ENCODE data around the gene KDR. TPM values are rescaled to one million over a fixed set of nuclear protein-coding genes. Genes with fewer than 3 reads are reported as not detected.

Gene KDR
- total RNA-seq, 2 experiments from 2014 or later = not detected

DNA sequence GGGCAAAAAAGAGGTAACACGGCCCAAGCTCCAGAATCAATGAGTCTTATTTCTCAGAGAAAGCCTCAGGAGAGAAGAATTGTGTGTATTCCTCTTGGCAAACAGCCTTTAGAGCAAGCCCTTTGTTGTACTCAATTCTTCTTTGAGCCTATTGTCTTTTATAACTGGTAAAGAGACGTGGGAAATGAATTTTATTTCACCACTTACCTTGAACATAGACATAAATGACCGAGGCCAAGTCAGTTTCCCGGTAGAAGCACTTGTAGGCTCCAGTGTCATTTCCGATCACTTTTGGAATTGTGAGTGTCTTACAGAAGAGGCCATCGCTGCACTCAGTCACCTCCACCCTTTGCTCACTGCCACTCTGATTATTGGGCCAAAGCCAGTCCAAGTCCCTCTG, 7.0 kb downstream of the KDR start:
- no peak overlapping the region for H3K4me3 ChIP-seq (ENCODE audit: low read depth, low read length, poor library complexity, severe bottlenecking)
- DNase-seq (ENCODE audit: low spot score) = no peak
- no peaks in the 10 kb centered on the region for H3K79me2 ChIP-seq (ENCODE audit: insufficient read depth, low read depth, low read length)
- no TSS peak for BruUV-seq (replicated peaks)
- TF ChIP-seq, protein P1, sequence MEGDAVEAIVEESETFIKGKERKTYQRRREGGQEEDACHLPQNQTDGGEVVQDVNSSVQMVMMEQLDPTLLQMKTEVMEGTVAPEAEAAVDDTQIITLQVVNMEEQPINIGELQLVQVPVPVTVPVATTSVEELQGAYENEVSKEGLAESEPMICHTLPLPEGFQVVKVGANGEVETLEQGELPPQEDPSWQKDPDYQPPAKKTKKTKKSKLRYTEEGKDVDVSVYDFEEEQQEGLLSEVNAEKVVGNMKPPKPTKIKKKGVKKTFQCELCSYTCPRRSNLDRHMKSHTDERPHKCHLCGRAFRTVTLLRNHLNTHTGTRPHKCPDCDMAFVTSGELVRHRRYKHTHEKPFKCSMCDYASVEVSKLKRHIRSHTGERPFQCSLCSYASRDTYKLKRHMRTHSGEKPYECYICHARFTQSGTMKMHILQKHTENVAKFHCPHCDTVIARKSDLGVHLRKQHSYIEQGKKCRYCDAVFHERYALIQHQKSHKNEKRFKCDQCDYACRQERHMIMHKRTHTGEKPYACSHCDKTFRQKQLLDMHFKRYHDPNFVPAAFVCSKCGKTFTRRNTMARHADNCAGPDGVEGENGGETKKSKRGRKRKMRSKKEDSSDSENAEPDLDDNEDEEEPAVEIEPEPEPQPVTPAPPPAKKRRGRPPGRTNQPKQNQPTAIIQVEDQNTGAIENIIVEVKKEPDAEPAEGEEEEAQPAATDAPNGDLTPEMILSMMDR (conservative IDR thresholded peaks at IDR 0.05; ENCODE audit: low read length) = no peak
- TF ChIP-seq EZH2phosphoT487 (IDR thresholded peaks at IDR 0.05; ENCODE audit: borderline replicate concordance, low read depth, low read length) = no peak
- no peaks in the 10 kb centered on the region for H4K20me1 ChIP-seq (ENCODE audit: insufficient read depth, low read length)
- ChIA-PET CTCF (ENCODE audit: unreplicated experiment) (no interaction called here), POLR2A (no interaction called here)
- no peak overlapping the region for H3K27ac ChIP-seq (ENCODE audit: low read depth, low read length, poor library complexity, severe bottlenecking)
- H2AFZ ChIP-seq (ENCODE audit: low read length) = no peak overlapping the region
- H3K36me3 ChIP-seq (ENCODE audit: insufficient read depth, low read length) = no peaks in the 10 kb centered on the region
- H3K4me2 ChIP-seq (ENCODE audit: low read length) = no peak overlapping the region
- H3K9me3 ChIP-seq (ENCODE audit: low read length) = no peaks in the 10 kb centered on the region
- intact Hi-C loops (cut with micrococcal nuclease; ENCODE audit: unreplicated experiment) = no loop called here
- H3K9me2 ChIP-seq (ENCODE audit: insufficient read depth, low read length) = no peaks in the 10 kb centered on the region
- H3K4me1 ChIP-seq (ENCODE audit: insufficient read depth, low read length, poor library complexity, severe bottlenecking) = no peaks in the 10 kb centered on the region

DNA sequence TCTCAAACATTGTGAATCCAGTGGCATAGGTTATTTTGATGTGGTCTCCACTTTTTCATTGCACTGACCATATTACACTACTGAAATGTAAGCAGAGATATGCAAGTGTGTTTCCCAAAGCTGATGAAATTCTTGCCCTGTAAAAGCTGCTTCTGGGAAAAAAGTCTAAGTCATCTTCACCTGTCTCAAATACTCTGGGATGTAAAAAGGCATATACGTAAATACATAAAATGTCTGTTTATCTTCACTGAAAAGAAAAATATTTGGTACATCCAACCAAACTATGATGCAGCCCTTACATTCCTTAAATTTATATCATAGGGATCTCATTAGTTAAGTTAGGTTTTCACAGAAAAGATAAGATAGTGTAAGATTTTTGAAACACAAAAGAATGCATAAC, 7.9 kb downstream of the KDR start:
- H3K79me2 ChIP-seq (ENCODE audit: insufficient read depth, low read depth, low read length) = no peaks in the 10 kb centered on the region
- no peak for DNase-seq (ENCODE audit: low spot score)
- intact Hi-C loops (cut with micrococcal nuclease; ENCODE audit: unreplicated experiment) = no loop called here
- BruUV-seq (replicated peaks) = no TSS peak
- no peak overlapping the region for H3K4me2 ChIP-seq (ENCODE audit: low read length)
- no peaks in the 10 kb centered on the region for H3K9me3 ChIP-seq (ENCODE audit: low read length)
- no peaks in the 10 kb centered on the region for H3K9me2 ChIP-seq (ENCODE audit: insufficient read depth, low read length)
- H3K4me3 ChIP-seq (ENCODE audit: low read depth, low read length, poor library complexity, severe bottlenecking) = no peak overlapping the region
- H4K20me1 ChIP-seq (ENCODE audit: insufficient read depth, low read length) = no peaks in the 10 kb centered on the region
- H3K4me1 ChIP-seq (ENCODE audit: insufficient read depth, low read length, poor library complexity, severe bottlenecking) = no peaks in the 10 kb centered on the region
- CTCF ChIA-PET (ENCODE audit: unreplicated experiment) = no interaction called here
- no peak overlapping the region for H3K27ac ChIP-seq (ENCODE audit: low read depth, low read length, poor library complexity, severe bottlenecking)
- POLR2A ChIA-PET = no interaction called here
- H2AFZ ChIP-seq (ENCODE audit: low read length) = no peak overlapping the region
- no peak for TF ChIP-seq EZH2phosphoT487 (IDR thresholded peaks at IDR 0.05; ENCODE audit: borderline replicate concordance, low read depth, low read length)
- TF ChIP-seq, protein P1 (conservative IDR thresholded peaks at IDR 0.05; ENCODE audit: low read length) = no peak
- H3K36me3 ChIP-seq (ENCODE audit: insufficient read depth, low read length) = no peaks in the 10 kb centered on the region

DNA sequence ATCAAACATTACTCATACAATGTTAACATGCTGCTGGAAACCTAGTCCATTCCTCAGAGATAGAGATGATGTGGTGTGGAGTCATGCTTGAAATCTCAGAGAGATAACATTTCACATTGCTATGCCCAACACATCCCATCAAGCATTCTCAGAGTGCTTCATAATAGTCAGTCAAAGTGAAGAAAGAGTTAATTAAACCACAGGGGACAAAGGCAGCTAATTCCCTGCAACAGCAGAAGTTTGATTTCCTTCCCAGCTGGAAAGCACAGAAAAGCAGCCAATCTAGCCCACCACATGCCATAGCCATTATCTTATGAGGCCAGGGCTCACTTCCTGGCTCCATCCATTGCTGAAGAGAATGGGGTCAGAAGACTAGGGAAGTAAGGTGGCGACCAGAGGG, 8.9 kb downstream of the KDR start:
- Histone ChIP-seq H3K4me2 (ENCODE audit: low read length) (no peak overlapping the region), H3K79me2 (ENCODE audit: insufficient read depth, low read depth, low read length) (no peaks in the 10 kb centered on the region), H3K36me3 (ENCODE audit: insufficient read depth, low read length) (no peaks in the 10 kb centered on the region), H3K4me3 (ENCODE audit: low read depth, low read length, poor library complexity, severe bottlenecking) (no peak overlapping the region), H4K20me1 (ENCODE audit: insufficient read depth, low read length) (no peaks in the 10 kb centered on the region), H3K4me1 (ENCODE audit: insufficient read depth, low read length, poor library complexity, severe bottlenecking) (no peaks in the 10 kb centered on the region), H3K9me2 (ENCODE audit: insufficient read depth, low read length) (no peaks in the 10 kb centered on the region), H3K27ac (ENCODE audit: low read depth, low read length, poor library complexity, severe bottlenecking) (no peak overlapping the region), H3K9me3 (ENCODE audit: low read length) (no peaks in the 10 kb centered on the region), H2AFZ (ENCODE audit: low read length) (no peak overlapping the region)
- CTCF ChIA-PET (ENCODE audit: unreplicated experiment) = no interaction called here
- POLR2A ChIA-PET = no interaction called here
- BruUV-seq (replicated peaks) = no TSS peak
- intact Hi-C loops (cut with micrococcal nuclease; ENCODE audit: unreplicated experiment) = no loop called here
- TF ChIP-seq, protein P1 (conservative IDR thresholded peaks at IDR 0.05; ENCODE audit: low read length) = no peak
- DNase-seq (ENCODE audit: low spot score) = no peak

All from OCI-LY7 (cell line).